Measurements from ENCODE around the gene RPS15.

DNA sequence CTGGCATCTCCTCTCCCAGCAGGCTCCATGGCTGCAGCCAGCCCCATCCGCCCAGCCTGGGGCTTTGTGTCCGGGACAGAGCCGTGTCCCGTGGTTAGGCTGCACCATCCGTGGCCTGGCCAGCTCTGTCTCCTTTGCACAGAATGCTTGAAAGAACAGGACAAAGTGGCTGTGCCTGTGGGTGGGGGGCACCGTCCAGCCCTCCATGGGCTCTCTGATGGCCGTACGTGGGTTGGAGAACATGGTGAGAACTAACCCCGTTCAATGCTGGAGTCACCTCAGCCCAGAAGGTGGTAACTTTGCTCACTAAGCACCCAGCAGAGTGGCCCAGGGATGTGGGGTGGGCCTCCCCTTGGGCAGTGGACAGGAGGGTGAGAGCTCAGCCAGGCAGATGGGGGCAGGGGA is 2.8 kb downstream of the RPS15 start:
- TF ChIP-seq CTCF (IDR thresholded peaks at IDR 0.05), result no peak
- no peak for TF ChIP-seq POLR2A (IDR thresholded peaks at IDR 0.05)

Measured in body of pancreas (tissue), 4 donors.